MM.1S (cell line): ENCODE results near the gene SH3BP4.

Experiments
- CTCF ChIP-seq: fragments of 300-600 bp; sonication (generic); IDR thresholded peaks from 2 replicates; pipeline ENCODE4 v1.5.1; 2016; ENCODE audit warnings: antibody characterized with exemption, low read length, mixed read lengths
- EZH2 ChIP-seq: fragments of 300-600 bp; sonication (generic); optimal IDR thresholded peaks from 2 replicates; pipeline ENCODE3; 2017; ENCODE audit warnings: low read depth, mild to moderate bottlenecking, antibody characterized with exemption, low read length, mixed read lengths
- EZH2phosphoT487 ChIP-seq: fragments of 300-600 bp; sonication (generic); IDR thresholded peaks from 2 replicates; pipeline ENCODE4 v1.6.1; 2018; ENCODE audit warnings: antibody characterized with exemption, low read length

GRCh38 chr2:234966340-234966739 lies 14.5 kb downstream of the SH3BP4 start:
- TF ChIP-seq EZH2 (no peak), CTCF (no peak), EZH2phosphoT487 (no peak)
